Caco-2 (cell line): ENCODE data around the gene UNC119B. TPM values are rescaled to one million over a fixed set of nuclear protein-coding genes. Genes with fewer than 3 reads are reported as not detected.

Experiments
- BruUV-seq: library from RNA; stranded (reverse); fragments of 400-500 nt; replicated peaks from 2 replicates; lab custom pipeline; 2021; lab: Mats Ljungman, UMichigan
- CTCF ChIA-PET: fragments of 300-600 bp; sonication (Branson Sonifier 250); formaldehyde crosslinking; loops from one replicate; lab custom pipeline; 2022; ENCODE audit warnings: antibody characterized with exemption; lab: Charles Lee
- POLR2A ChIA-PET: fragments of 300-600 bp; sonication (Branson Sonifier 250); formaldehyde crosslinking; loops from one replicate; lab custom pipeline; 2022; ENCODE audit warnings: antibody characterized with exemption; lab: Charles Lee
- DNase-seq, 2 experiments: peaks; one replicate each; pipeline versions ENCODE4 v3.0.0 to v3.0.0-alpha.2; 2020 to 2022
- H3K27me3 ChIP-seq: replicated peaks from 2 replicates; pipeline ENCODE4 v1.6.0; 2011; ENCODE audit warnings: low read length; ENCODE audit not compliant: control insufficient read depth, insufficient read depth
- H3K36me3 ChIP-seq: 2 replicates; pipeline ENCODE4 v1.5.1; 2011; ENCODE audit warnings: low read length; ENCODE audit not compliant: control insufficient read depth, insufficient read depth
- H3K4me1 ChIP-seq: fragments of 250-450 bp; sonication (Bioruptor Pico); 2 replicates; pipeline ENCODE4 v1.5.1; 2020; ENCODE audit warnings: mild to moderate bottlenecking
- H3K4me3 ChIP-seq: 2 replicates; pipeline ENCODE4 v1.5.1; 2011; ENCODE audit warnings: low read depth, mild to moderate bottlenecking, control low read depth, low read length
- H3K9me3 ChIP-seq: fragments of 250-450 bp; sonication (Bioruptor Pico); 2 replicates; pipeline ENCODE4 v1.5.1; 2020; ENCODE audit warnings: mild to moderate bottlenecking, moderate library complexity
- H3K27ac Mint-ChIP-seq: one replicate; pipeline ENCODE4 v1.8.0; 2022; ENCODE audit warnings: mixed read lengths; ENCODE audit not compliant: unreplicated experiment
- H3K27me3 Mint-ChIP-seq: one replicate; pipeline ENCODE4 v1.8.0; 2022; ENCODE audit warnings: mixed read lengths; ENCODE audit not compliant: insufficient read depth, unreplicated experiment
- H3K36me3 Mint-ChIP-seq: one replicate; pipeline ENCODE4 v1.8.0; 2022; ENCODE audit warnings: mild to moderate bottlenecking, mixed read lengths; ENCODE audit not compliant: insufficient read depth, unreplicated experiment
- H3K4me1 Mint-ChIP-seq: one replicate; pipeline ENCODE4 v1.8.0; 2022; ENCODE audit warnings: low read depth, mixed read lengths; ENCODE audit not compliant: unreplicated experiment
- H3K4me3 Mint-ChIP-seq: one replicate; pipeline ENCODE4 v1.8.0; 2022; ENCODE audit warnings: mild to moderate bottlenecking, moderate library complexity, mixed read lengths; ENCODE audit not compliant: unreplicated experiment
- H3K9me3 Mint-ChIP-seq: one replicate; pipeline ENCODE4 v1.8.0; 2022; ENCODE audit warnings: mixed read lengths; ENCODE audit not compliant: unreplicated experiment
- CTCF ChIP-seq, 2 experiments: fragments of 200-600 bp in 1 of 2; IDR thresholded peaks; 1 replicate in 1 of 2; 2 replicates in 1 of 2; pipeline versions ENCODE4 v1.5.1 to v1.8.0; 2011 to 2022; ENCODE audit warnings: antibody characterized with exemption in 1 of 2, control low read depth in 1 of 2, inconsistent platforms in 1 of 2, low read depth in 1 of 2, low read length in 1 of 2, mild to moderate bottlenecking in 1 of 2, moderate library complexity in 1 of 2; ENCODE audit not compliant: insufficient read depth in 1 of 2, severe bottlenecking in 1 of 2, unreplicated experiment in 1 of 2
- intact Hi-C: fragments of 100-400 bp; cut with micrococcal nuclease; formaldehyde crosslinking; loops from one replicate; pipeline ENCODE4 v1.10.0; 2022; ENCODE audit not compliant: unreplicated experiment
- total RNA-seq: library from RNA; stranded (reverse); gene quantifications from 2 replicates; pipeline ENCODE4 v1.2.3, GENCODE V29; 2022

UNC119B gene
- total RNA-seq, 1 experiment from 2014 or later: 44.4 TPM

- Histone ChIP-seq H3K4me1 (no peaks in the 10 kb centered on the region), H3K9me3 (no peaks in the 10 kb centered on the region), H3K27me3 (no peaks in the 10 kb centered on the region), H3K4me3 (no peak overlapping the region), H3K36me3 (no peaks in the 10 kb centered on the region)
- Mint-ChIP-seq H3K36me3 (peaks cover 6% of the 10 kb centered on the region), H3K4me1 (no peaks in the 10 kb centered on the region), H3K27ac (no peak overlapping the region), H3K4me3 (no peak overlapping the region), H3K9me3 (no peaks in the 10 kb centered on the region), H3K27me3 (no peaks in the 10 kb centered on the region)
- POLR2A ChIA-PET: interaction anchor here (0.6 kb wide), 1 partner anchor 9 kb away, joined by 3 read pairs; no protein-coding TSS in a partner anchor
- no peak for DNase-seq
- CTCF ChIA-PET: no interaction called here
- intact Hi-C loops: no loop called here
- TF ChIP-seq CTCF (IDR thresholded peaks at IDR 0.05; ENCODE audit: insufficient read depth in 1 of 2, low read depth in 1 of 2, low read length in 1 of 2, severe bottlenecking in 1 of 2, unreplicated experiment in 1 of 2): no peak
- no TSS peak for BruUV-seq
Observed at GRCh38 chr12:120736404-120737331, 26.4 kb downstream of the UNC119B start.

GRCh38 chr12:120737557-120738251 lies 27.4 kb downstream of the UNC119B start:
- no peaks in the 10 kb centered on the region for H3K9me3 Mint-ChIP-seq
- Histone ChIP-seq H3K9me3 (no peaks in the 10 kb centered on the region), H3K36me3 (no peaks in the 10 kb centered on the region), H3K27me3 (no peaks in the 10 kb centered on the region), H3K4me3 (no peak overlapping the region), H3K4me1 (no peaks in the 10 kb centered on the region)
- POLR2A ChIA-PET: no interaction called here
- no peak overlapping the region for H3K27ac Mint-ChIP-seq
- no peak overlapping the region for H3K4me3 Mint-ChIP-seq
- H3K4me1 Mint-ChIP-seq: no peaks in the 10 kb centered on the region
- no peak for DNase-seq
- H3K27me3 Mint-ChIP-seq: no peaks in the 10 kb centered on the region
- H3K36me3 Mint-ChIP-seq: peaks cover 6% of the 10 kb centered on the region
- no peak for TF ChIP-seq CTCF (IDR thresholded peaks at IDR 0.05; ENCODE audit: insufficient read depth in 1 of 2, low read depth in 1 of 2, low read length in 1 of 2, severe bottlenecking in 1 of 2, unreplicated experiment in 1 of 2)
- CTCF ChIA-PET: no interaction called here
- intact Hi-C loops: no loop called here
- BruUV-seq: no TSS peak

GRCh38 chr12:120738252-120739030 lies 28.2 kb downstream of the UNC119B start:
- ChIA-PET CTCF (no interaction called here), POLR2A (no interaction called here)
- Histone ChIP-seq H3K36me3 (no peaks in the 10 kb centered on the region), H3K9me3 (no peaks in the 10 kb centered on the region), H3K27me3 (no peaks in the 10 kb centered on the region), H3K4me3 (no peak overlapping the region), H3K4me1 (no peaks in the 10 kb centered on the region)
- no peak for TF ChIP-seq CTCF (IDR thresholded peaks at IDR 0.05; ENCODE audit: insufficient read depth in 1 of 2, low read depth in 1 of 2, low read length in 1 of 2, severe bottlenecking in 1 of 2, unreplicated experiment in 1 of 2)
- Mint-ChIP-seq H3K4me1 (no peaks in the 10 kb centered on the region), H3K9me3 (no peaks in the 10 kb centered on the region), H3K27me3 (no peaks in the 10 kb centered on the region), H3K36me3 (peaks cover 6% of the 10 kb centered on the region), H3K27ac (no peak overlapping the region), H3K4me3 (no peak overlapping the region)
- intact Hi-C loops: no loop called here
- no TSS peak for BruUV-seq
- no peak for DNase-seq
